GM04503 (cell line): ENCODE results near the gene GPATCH2L.

ENCODE experiments used
- DNase-seq: peaks from one replicate; pipeline ENCODE4 v3.0.0-alpha.2; 2012; ENCODE audit warnings: low read depth

GPATCH2L gene

DNA sequence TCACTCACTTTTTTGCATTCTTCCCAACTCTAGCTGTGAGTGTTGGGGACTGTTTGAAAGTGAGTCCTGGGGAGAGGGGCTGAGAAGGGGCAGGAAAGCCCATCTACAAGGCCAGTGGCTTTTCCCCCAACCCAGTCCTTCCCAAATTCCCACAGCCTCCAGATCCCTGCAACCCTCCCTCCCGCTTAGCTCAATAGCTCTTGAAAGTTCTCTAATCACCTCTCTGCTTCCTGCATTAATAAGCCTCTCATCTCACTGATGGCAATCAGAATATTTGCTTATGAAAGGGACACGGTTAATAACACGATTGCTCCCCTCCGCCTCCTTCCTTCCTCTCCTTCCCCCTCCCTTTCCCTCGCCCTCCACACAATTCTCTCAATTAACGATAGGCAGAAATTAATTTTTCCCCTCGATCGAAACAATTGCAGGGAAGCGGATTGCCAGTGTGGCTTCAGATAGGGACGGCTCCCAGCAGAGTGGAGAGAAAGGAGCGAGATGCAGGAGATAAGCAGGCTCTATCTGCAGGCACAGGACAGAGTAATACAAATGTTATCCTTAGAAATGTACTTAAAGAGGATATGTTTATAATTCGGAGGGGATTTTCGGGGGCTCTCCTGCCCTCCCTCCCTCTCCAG lies 15.1 kb upstream of the GPATCH2L start:
- DNase-seq = no peak

- DNase-seq = no peak
These were observed 13.5 kb upstream of the GPATCH2L start for GRCh38 chr14:76138119-76138757.

DNA sequence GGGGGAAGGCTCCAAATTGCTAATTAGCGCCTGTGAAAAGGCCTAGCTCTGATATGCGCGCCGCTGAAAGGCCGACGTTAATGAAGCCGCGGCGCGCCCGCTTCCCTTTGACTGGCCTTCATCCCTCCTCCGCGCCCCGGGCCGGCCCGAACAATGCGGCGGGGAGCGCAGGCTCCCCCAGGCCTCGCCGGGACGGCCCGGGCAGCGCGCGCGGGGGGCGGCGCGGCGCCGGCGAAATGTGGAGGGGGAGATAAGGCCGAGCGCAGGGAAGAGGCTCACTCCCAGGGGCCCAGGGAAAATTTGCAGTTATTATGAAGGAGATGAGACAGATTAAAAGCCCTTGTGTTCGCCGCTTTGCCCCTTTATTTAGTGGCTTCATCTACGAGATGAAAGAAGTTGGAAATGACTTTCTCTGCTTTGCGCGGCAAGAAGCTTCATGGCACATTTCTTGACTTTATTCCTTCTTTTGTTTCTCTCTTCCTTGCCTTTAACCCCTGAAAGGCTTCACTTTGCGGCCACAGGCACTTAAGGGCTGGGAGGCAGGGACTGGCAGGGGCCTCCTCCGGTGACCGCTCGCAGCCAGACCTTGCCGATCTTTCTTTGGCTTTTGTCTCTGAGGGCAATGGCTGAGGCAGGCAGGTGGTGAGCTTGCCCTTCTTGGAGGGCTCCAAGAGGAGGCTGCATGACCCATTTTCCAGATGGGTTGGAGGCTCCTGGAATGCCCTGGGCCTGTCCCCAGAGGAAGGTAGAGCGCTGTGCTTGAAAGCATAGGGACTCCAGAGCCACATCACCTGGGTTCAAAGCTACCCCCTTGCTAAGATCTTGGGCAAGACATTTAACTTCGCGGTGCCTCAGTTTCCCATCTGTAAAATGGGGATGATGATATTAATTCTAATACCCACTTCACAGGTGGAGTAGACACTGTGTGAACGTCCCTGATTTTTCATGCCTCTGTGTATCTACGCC lies 12.7 kb upstream of the GPATCH2L start:
- DNase-seq = no peak

GRCh38 chr14:76143642-76144041 lies 8.1 kb upstream of the GPATCH2L start:
- no peak for DNase-seq

DNA sequence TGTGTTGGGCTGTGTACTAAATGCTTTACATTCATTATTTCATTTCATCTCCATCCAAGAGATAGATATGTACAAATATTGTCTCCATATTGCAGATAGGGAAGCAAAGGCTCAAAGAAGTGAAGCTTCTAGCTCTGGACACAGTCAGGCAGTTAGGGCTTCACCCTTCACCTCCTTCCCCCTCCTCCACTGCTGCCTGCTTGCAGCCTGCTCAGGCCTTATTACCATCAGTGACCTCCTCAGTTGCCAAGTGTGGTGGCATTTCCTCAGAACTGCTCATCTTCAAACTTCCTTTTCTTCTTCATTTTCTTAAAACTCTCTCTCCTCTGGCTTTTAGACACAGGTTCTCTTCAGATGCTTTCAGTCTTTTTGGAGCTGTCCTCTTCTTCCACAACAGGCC lies 4.7 kb upstream of the GPATCH2L start:
- DNase-seq = no peak

GRCh38 chr14:76149196-76149595 lies 2.5 kb upstream of the GPATCH2L start:
- no peak for DNase-seq

DNA sequence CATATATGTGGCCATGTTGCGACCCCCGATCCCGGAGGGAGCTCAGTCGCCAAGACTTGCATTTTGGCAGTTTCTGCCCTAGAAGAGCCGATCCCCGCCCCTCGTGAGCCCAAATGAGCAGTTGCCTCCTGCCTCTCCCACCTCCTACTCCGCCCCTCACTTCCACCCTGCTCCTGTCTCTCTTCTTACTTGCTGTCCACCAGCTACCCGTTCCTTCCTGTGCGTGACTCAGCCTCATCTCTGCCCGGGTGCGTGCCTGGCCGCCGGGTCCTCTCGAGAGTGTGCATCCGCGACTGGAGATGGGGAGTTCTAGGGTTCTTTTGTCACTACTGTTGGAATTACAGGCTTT lies 585 bp downstream of the GPATCH2L start:
- peak; percentile 69 for DNase-seq

GRCh38 chr14:76153919-76154318 lies 2.2 kb downstream of the GPATCH2L start:
- no peak for DNase-seq

DNA sequence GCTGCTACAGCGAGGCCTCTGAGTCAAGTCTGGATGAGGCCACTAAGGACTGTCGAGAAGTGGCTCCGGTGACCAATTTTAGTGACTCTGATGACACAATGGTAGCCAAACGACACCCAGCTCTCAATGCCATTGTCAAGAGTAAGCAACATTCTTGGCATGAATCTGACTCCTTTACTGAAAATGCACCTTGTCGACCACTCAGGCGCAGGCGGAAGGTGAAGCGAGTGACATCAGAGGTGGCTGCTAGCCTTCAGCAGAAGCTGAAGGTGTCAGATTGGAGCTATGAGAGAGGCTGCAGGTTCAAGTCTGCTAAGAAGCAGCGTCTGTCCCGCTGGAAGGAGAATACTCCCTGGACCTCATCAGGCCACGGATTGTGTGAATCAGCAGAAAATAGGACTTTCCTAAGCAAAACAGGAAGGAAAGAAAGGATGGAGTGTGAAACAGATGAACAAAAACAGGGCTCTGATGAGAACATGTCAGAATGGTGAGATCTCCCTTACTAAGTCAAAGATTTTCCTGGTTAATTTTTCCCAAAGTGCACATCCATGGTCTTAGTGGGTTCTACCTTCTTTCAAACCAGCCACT lies 2.9 kb downstream of the GPATCH2L start:
- DNase-seq = no peak

DNA sequence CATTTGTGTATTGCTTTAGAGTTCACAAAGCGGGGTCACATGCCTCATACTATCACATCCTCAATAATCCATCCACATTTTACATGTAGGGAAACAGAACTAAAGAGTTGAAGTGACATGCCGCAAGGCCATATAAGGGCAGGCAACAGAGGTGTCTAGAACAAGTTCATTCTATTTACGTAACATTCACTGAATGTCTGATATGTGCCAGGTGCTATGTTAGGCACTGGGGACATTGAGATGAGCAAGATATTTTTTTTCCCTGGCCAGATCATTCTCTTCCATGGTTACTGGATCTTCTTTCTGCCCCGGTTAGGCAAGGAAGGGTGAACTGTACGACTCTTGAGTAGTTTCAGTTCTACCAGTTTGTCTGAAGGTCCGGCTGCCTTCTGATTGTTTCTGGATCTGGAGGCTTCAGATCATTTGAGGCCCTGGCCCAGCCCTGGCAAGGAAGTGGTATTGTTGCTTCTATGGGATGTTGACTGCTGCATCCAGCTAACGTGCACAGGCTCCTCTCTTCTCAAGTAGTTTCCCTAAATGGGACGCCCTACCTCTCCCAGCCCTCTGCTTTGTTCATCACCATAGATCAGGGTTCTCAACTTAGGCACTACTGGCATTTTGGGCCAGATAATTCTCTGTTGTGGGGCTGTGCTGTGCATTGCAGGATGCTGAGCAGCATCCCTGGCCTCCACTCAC lies 12.1 kb downstream of the GPATCH2L start:
- no peak for DNase-seq

DNA sequence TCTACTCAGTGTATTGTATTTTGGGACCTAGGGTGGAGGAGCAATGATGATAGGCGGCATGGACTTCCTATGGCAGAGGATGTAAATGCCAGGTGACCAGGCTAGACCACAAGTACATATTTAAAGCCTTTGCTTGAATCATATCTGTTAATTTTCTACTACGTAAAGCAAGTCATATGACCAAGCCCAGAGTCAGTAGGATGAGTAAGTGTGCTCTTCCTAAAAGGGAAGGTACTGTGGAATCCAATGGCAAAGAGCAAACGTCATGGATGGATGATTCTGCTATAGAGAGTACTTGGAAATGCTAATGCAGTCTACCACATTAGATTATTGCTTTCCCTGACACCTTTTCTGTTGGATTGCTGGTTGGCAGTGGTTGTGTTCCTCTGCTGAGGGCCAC lies 16.8 kb downstream of the GPATCH2L start:
- no peak for DNase-seq

DNA sequence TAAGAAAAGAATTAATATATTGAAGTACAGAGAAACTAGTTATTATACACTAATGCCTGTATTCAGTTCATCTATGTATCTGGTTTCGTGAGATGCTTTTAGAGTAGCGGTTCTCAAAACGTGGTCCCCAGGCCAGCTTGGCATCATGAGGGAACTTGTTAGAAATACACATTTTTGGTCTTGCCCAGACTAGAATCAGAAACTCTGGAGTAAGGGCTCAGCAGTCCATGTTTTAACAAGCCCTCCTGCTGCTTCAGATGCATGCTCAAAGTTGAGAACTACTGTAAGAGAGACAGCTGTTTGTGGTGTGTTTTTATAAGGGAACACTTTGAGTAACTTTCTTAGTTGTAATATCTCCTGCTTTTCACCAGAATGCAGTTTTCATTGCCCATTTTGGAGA lies 18.1 kb downstream of the GPATCH2L start:
- DNase-seq = no peak

- DNase-seq = no peak
These were observed 23.3 kb downstream of the GPATCH2L start for GRCh38 chr14:76174982-76175381.

GRCh38 chr14:76175942-76176341 lies 24.2 kb downstream of the GPATCH2L start:
- no peak for DNase-seq

DNA sequence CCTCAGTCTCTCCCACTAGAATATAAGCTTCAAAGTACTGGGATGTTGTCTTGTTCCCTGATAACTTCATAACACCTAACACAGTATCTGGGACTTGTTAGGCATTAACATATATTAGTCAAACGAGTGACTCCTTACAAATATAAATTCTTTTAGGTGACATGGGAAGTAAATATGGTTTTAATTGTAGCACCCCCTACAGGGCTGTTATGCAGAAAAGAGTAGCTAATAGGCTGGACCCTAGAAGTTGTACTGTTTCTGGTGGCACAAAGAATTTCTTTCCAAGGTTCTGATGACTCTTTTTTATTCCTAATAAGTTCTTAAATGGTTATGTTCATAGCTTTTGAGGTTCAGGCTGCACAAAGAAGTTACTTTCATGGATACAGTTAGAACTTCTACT lies 29.8 kb downstream of the GPATCH2L start:
- DNase-seq = no peak

DNA sequence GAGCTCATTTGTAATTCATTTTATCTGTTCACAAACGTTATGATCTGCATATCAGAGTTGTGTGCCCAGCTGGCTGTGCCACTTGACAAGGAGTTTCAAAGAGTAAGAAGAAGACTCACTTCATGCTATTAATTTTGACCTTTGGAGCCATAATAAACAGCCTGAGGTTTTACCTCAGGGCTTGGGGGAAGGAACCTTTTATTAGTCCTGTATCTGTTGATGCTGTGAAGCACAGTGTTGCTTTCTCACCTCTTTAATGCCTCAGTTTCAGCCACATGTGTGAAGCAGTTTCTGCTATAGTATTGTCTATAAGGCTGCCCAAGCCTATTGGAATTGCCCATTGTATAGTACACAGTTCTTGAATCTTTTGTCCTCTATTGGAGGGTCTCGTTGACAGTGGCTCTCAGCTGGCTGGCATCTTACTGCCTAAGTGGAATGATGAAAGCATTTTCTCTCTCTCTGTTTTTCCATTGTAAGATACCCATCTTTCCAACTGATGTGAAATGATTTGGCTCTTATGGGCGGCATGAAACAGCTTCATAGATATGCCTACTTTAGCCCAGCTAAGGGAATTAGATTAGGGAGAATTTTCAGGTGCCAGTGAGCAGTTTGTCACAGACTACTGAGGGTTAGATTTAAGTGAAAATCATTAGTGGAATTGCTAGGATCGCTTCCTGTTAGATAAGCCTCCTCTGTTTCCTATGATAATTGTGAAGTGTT lies 34.7 kb downstream of the GPATCH2L start:
- DNase-seq = no peak

DNA sequence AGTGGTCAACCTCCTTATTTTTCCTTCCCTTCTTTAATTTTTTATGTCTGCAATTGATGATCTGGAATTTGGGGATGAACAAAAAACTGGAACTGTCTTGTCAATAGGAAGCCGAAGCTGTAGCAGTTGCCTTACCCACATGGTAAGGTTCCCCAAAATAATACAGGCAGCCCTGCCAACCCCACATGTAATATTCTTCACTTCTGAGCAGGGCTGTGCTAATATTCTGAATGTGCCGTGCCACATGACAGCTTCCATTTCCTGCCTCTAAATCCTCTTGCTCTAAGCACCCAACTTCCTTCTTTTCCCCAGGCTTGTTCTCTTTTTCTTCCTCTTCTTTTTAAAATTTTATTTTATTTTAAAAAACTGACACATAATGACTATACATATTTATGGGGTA lies 39.6 kb downstream of the GPATCH2L start:
- no peak for DNase-seq

DNA sequence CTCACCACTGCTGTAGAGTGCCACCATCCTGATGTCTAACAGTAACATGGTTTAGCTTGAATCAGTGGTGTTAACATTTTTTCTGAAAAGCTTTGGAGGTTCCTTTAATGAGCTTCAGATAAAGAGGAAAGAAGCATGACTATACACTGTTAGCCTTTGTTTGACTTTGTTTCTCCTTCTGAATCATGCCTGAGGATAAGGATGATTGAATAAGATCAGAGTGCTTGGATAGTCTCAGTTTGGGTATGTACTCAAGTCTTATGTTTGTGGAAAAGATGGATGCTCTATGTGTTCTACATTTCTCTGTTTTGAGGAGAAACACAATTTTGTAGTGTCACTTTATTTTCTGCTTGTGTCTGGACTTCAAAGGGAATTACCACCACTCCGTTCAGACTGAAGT lies 42.0 kb downstream of the GPATCH2L start:
- no peak for DNase-seq

- no peak for DNase-seq
These were observed 42.6 kb downstream of the GPATCH2L start for GRCh38 chr14:76194327-76194726.

DNA sequence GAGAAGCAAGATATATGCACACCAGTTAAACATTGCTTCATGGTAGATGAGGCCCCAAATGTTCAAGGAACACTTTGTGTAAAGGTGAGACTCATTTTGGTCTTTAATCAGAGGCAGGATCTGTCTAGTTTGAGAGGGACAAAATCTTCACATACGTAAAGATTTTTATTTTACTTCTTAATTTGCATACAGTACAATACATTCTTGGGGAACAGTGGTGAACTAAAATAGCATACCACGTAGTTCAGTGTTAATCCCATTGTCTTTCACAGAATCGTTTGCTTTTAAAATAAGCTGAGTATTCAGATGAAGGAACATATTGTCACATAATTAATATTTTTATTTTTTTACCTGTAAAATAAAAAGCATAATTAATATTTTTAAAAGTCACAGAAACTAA lies 43.3 kb downstream of the GPATCH2L start:
- DNase-seq = no peak

- no peak for DNase-seq
These were observed 45.4 kb downstream of the GPATCH2L start for GRCh38 chr14:76196980-76197695.
